SK-N-MC (cell line): ENCODE results near the gene PAX2.

Source experiments
- DNase-seq: peaks from one replicate; pipeline ENCODE4 v3.0.0-alpha.2; 2011; ENCODE audit warnings: low read depth, low spot score
- H3K27ac ChIP-seq: fragments of 200-600 bp; sonication (generic); 2 replicates; pipeline ENCODE4 v1.5.1; 2016; ENCODE audit warnings: mixed run types
- H3K36me3 ChIP-seq: fragments of 200-600 bp; sonication (generic); 2 replicates; pipeline ENCODE4 v1.6.1; 2017; ENCODE audit warnings: antibody characterized with exemption, low read length, mixed read lengths; ENCODE audit not compliant: insufficient read depth
- H3K4me3 ChIP-seq: fragments of 200-600 bp; sonication (generic); 2 replicates; pipeline ENCODE4 v1.5.1; 2016
- H3K9ac ChIP-seq: fragments of 200-600 bp; sonication (generic); 2 replicates; pipeline ENCODE4 v1.8.0; 2017; ENCODE audit warnings: mixed run types, mixed read lengths; ENCODE audit not compliant: insufficient read length
- H3K9me3 ChIP-seq: fragments of 200-600 bp; sonication (generic); 2 replicates; pipeline ENCODE4 v1.6.1; 2017; ENCODE audit warnings: low read depth, mild to moderate bottlenecking, antibody characterized with exemption, low read length, moderate library complexity, mixed read lengths
- EZH2 ChIP-seq: fragments of 200-600 bp; sonication (generic); IDR thresholded peaks from one replicate; pipeline ENCODE4 v1.6.1; 2017; ENCODE audit warnings: antibody characterized with exemption
- FOXP2 ChIP-seq: optimal IDR thresholded peaks from 2 replicates; pipeline ENCODE3; 2011; ENCODE audit warnings: mild to moderate bottlenecking, moderate library complexity; ENCODE audit not compliant: insufficient read depth; ENCODE audit errors: extremely low read length, control extremely low read depth
- POLR2AphosphoS5 ChIP-seq: IDR thresholded peaks from 2 replicates; pipeline ENCODE4 v1.6.1; 2012; ENCODE audit warnings: mild to moderate bottlenecking, low read depth, low read length, borderline replicate concordance

The PAX2 gene

GRCh38 chr10:100736144-100736808 lies 9.1 kb upstream of the PAX2 start:
- Histone ChIP-seq H3K27ac (no peak overlapping the region), H3K4me3 (no peak overlapping the region), H3K36me3 (no peaks in the 10 kb centered on the region), H3K9me3 (no peaks in the 10 kb centered on the region), H3K9ac (no peak overlapping the region)
- TF ChIP-seq FOXP2 (no peak), EZH2 (no peak), POLR2AphosphoS5 (no peak)
- DNase-seq, result no peak

GRCh38 chr10:100736809-100737354 lies 8.5 kb upstream of the PAX2 start:
- no peaks in the 10 kb centered on the region for H3K36me3 ChIP-seq
- no peak overlapping the region for H3K27ac ChIP-seq
- no peak for DNase-seq
- H3K4me3 ChIP-seq, result no peak overlapping the region
- TF ChIP-seq FOXP2 (no peak), POLR2AphosphoS5 (no peak), EZH2 (no peak)
- H3K9ac ChIP-seq, result no peak overlapping the region
- H3K9me3 ChIP-seq, result no peaks in the 10 kb centered on the region

DNA sequence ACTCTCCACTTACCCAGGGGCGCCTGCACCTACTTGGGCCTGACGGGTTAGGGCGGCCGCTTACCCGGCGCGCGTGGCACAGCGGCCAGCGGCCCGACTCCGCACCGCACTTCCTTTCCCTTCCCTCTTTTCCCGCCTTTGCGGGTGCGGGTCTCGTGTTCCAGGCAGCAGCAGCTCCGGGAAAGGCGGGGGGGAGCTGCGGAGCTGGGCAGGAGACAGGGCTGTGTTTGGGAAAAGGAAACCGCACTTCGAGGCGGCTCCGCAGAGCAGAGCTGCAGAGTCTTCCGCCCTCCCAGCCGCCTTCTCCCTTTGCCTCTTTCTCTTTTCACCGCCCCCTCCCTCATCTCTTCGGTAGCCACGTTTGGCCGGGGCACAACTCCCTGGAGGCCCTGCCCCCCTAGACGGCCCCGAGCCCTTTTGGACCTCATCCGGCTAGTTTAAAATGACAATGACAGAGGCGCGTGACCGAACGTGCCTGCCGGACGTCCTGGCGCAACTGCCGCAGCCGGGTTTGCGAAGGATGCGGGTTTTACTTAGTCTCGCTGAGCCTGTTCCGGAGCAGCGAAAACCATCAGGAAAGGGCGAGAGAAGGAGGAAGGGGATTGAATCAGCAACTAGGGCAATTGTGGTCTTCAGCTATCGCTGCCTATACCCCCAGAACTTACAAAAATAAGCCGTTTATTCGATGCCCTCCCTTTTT lies 7.9 kb upstream of the PAX2 start:
- no peaks in the 10 kb centered on the region for H3K9me3 ChIP-seq
- H3K27ac ChIP-seq, result no peak overlapping the region
- H3K36me3 ChIP-seq, result no peaks in the 10 kb centered on the region
- no peak overlapping the region for H3K9ac ChIP-seq
- TF ChIP-seq EZH2 (no peak), FOXP2 (no peak), POLR2AphosphoS5 (no peak)
- DNase-seq, result no peak
- no peak overlapping the region for H3K4me3 ChIP-seq

GRCh38 chr10:100738055-100738827 lies 7.1 kb upstream of the PAX2 start:
- Histone ChIP-seq H3K9me3 (no peaks in the 10 kb centered on the region), H3K27ac (no peak overlapping the region), H3K4me3 (no peak overlapping the region), H3K9ac (no peak overlapping the region), H3K36me3 (no peaks in the 10 kb centered on the region)
- TF ChIP-seq POLR2AphosphoS5 (no peak), EZH2 (no peak), FOXP2 (no peak)
- no peak for DNase-seq

DNA sequence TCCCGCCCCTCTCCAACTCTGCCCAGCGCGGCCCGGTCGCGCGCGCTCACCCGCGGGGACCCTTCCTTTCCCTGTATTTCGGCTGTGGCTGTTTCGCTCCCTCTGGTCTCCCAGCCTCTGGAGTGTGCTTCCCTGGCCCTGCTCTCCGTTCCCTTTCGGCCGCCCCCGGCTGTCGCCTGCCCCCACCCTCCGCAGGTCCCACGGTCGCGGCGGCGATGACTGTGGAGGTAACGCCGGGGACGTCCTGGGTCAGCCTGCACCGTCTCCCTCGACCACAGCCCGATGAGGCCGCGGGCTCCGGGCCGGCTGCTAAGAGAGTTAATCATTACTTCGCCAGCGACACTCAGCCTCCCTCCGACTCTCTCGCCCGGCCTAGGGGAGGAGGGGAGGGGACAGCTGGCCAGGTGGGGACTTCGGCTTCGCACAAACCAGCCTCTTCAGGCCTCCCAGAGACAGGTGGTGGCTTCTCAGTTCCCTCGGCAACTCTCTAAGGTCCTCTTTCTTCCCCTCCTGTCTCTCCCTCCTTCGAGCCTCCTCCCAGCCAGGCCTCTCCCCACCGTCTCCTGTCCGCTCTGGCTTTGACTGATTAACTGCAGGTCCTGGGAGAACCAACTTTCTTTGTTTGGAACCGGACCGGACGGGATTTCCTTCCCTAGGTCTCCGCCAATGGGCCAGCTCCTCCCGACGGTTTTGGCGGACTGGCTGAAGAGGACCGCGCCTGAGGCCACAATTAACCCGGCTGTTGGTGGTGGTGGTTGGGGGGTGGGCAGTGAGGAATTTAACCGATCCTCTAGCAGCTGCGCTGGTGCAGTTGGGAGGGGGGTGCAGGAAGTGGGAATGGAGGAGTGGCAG lies 5.6 kb upstream of the PAX2 start:
- H3K9ac ChIP-seq, result no peak overlapping the region
- H3K36me3 ChIP-seq, result no peaks in the 10 kb centered on the region
- peak; percentile 58 for TF ChIP-seq EZH2
- no peak for TF ChIP-seq FOXP2
- H3K4me3 ChIP-seq, result no peak overlapping the region
- no peaks in the 10 kb centered on the region for H3K9me3 ChIP-seq
- no peak for DNase-seq
- H3K27ac ChIP-seq, result no peak overlapping the region

GRCh38 chr10:100740476-100741377 lies 4.7 kb upstream of the PAX2 start:
- H3K4me3 ChIP-seq, result no peak overlapping the region
- no peaks in the 10 kb centered on the region for H3K9me3 ChIP-seq
- no peaks in the 10 kb centered on the region for H3K36me3 ChIP-seq
- H3K9ac ChIP-seq, result no peak overlapping the region
- DNase-seq, result no peak
- TF ChIP-seq EZH2, result no peak
- TF ChIP-seq FOXP2, result no peak
- TF ChIP-seq POLR2AphosphoS5, result no peak
- no peak overlapping the region for H3K27ac ChIP-seq

GRCh38 chr10:100741378-100742075 lies 3.9 kb upstream of the PAX2 start:
- no peak for TF ChIP-seq POLR2AphosphoS5
- TF ChIP-seq FOXP2, result no peak
- no peak for TF ChIP-seq EZH2
- no peak for DNase-seq
- Histone ChIP-seq H3K4me3 (no peak overlapping the region), H3K9ac (no peak overlapping the region), H3K9me3 (no peaks in the 10 kb centered on the region), H3K27ac (no peak overlapping the region), H3K36me3 (no peaks in the 10 kb centered on the region)
